Natural killer cell treated with Interleukin-12 subunit alpha and Interleukin-12 subunit beta and Interleukin-15 and Interleukin-18, amount 100 ng/mL, for 72 hours (primary cell): ENCODE data around the gene SCNN1B. TPM values are rescaled to one million over a fixed set of nuclear protein-coding genes. Genes with fewer than 3 reads are reported as not detected.
"Not testable (repeated sequence)": the region's sequence is repeated elsewhere in the genome, so short reads cannot be mapped to it uniquely, and the experiment has no call there.

Experiments
- ATAC-seq, 2 donors: fragments of 150-1000 bp; cut with Tn5 transposase in 1 of 2; sonication (Bioruptor Pico), chemical (Tn5 transposase) in 1 of 2; 2 replicates each; pipeline ENCODE4 v1.10.0; 2021
- DNase-seq: peaks from one replicate; pipeline ENCODE4 v3.0.0; 2022; ENCODE audit warnings: low spot score
- H3K27ac Mint-ChIP-seq, 2 donors: 1 replicate in 1 of 2; 2 replicates in 1 of 2; pipeline ENCODE4 v1.8.0; 2022; ENCODE audit warnings: mixed read lengths in 2 of 2, mild to moderate bottlenecking in 1 of 2, moderate library complexity in 1 of 2
- H3K27me3 Mint-ChIP-seq, 2 donors: 1 replicate in 1 of 2; 2 replicates in 1 of 2; pipeline ENCODE4 v1.8.0; 2022; ENCODE audit warnings: mixed read lengths in 2 of 2
- H3K36me3 Mint-ChIP-seq: one replicate; pipeline ENCODE4 v1.8.0; 2022; ENCODE audit warnings: mixed read lengths
- H3K4me1 Mint-ChIP-seq, 2 donors: 1 replicate in 1 of 2; 2 replicates in 1 of 2; pipeline ENCODE4 v1.8.0; 2022; ENCODE audit warnings: low read depth in 2 of 2, mixed read lengths in 2 of 2, mild to moderate bottlenecking in 1 of 2
- H3K4me3 Mint-ChIP-seq: one replicate; pipeline ENCODE4 v1.8.0; 2022; ENCODE audit warnings: mixed read lengths
- H3K9me3 Mint-ChIP-seq: 2 replicates; pipeline ENCODE4 v1.8.0; 2022; ENCODE audit warnings: mixed read lengths
- total RNA-seq, 2 donors: library from RNA; stranded (reverse); gene quantifications; one replicate each; pipeline ENCODE4 v1.2.3, GENCODE V29; 2022

Gene SCNN1B, protein sequence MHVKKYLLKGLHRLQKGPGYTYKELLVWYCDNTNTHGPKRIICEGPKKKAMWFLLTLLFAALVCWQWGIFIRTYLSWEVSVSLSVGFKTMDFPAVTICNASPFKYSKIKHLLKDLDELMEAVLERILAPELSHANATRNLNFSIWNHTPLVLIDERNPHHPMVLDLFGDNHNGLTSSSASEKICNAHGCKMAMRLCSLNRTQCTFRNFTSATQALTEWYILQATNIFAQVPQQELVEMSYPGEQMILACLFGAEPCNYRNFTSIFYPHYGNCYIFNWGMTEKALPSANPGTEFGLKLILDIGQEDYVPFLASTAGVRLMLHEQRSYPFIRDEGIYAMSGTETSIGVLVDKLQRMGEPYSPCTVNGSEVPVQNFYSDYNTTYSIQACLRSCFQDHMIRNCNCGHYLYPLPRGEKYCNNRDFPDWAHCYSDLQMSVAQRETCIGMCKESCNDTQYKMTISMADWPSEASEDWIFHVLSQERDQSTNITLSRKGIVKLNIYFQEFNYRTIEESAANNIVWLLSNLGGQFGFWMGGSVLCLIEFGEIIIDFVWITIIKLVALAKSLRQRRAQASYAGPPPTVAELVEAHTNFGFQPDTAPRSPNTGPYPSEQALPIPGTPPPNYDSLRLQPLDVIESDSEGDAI
- total RNA-seq, result not detected

DNA sequence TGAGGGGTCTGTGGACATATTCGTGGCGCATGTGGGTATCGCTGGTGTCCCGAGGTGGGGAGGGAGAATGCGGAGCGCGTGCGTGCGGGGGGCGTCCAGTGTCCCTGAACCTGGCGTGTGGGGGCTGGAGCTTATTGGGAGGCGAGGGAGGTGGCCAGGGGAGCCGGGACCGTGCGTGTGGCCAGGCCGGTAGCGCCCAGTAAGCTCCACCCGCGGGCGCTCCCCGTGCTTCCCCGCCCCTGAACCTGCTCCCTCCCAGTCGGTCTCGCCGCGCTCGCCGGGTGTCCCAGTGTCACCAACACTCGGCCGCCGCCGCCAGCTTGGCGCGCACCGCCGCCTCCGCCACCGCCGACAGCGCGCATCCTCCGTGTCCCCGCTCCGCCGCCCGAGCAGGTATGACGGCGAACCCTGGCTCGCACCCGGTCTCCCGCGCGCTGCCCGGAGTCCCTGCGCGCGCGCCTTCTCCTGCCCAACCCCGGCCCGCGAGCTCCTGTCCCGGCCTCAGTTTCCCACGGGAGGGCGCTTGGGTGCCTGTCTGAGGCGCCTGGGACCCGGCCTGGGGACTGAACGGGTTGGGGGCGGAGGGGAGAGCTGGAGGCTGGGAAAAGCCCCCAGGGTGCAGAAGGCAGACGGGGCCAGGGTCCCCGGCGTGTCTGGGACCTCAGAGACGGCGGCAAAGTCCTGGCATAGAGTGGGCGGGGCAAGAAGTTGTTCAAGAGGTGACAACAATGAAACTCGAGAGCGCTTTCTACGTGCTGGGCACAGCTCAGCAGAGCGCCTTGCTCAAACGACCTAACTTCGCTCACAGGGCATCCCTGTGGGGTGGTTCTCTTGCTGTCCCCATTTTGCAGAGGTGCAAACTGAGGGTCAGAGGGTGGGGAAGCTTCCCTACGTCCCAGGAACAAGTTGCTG lies at the start of gene SCNN1B:
SCNN1B (plus strand) TSS at position 258 of the 912 bp plus-strand sequence. CDS start 46,298 bp downstream, outside the sequence.
- Mint-ChIP-seq H3K27me3 (peaks cover 28% of the 10 kb centered on the region in 2 donors), H3K4me1 (no peaks in the 10 kb centered on the region), H3K36me3 (no peaks in the 10 kb centered on the region), H3K27ac (no peak within 1 kb of the TSS), H3K4me3 (no peak within 1 kb of the TSS), H3K9me3 (no peaks in the 10 kb centered on the region)
- DNase-seq, result no peak
- ATAC-seq, result no peak

DNA sequence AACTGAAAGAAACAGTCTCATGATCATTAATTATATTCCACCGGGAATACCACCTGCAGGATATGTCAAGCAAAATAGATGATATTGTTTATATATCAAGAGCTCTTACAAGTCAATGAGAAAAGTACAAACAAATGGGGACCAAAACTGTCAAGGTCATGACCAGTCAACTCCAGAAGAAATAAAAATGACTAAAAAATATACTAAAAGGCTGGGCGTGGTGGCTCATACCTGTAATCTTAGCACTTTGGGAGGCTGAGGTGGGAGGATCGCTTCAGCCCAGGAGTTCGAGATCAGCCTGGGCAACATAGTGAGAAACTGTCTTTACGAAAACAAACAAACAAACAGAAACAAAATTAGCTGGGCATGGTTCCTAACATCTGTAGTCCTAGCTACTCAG lies 49.8 kb upstream of the SCNN1B start:
- Mint-ChIP-seq H3K4me1 (no peaks in the 10 kb centered on the region), H3K4me3 (no peak overlapping the region), H3K27me3 (peaks cover 0 to 5% of the 10 kb centered on the region in 2 donors), H3K27ac (no peak overlapping the region), H3K36me3 (peaks cover 4% of the 10 kb centered on the region), H3K9me3 (no peaks in the 10 kb centered on the region)
- no peak for DNase-seq
- no peak for ATAC-seq

DNA sequence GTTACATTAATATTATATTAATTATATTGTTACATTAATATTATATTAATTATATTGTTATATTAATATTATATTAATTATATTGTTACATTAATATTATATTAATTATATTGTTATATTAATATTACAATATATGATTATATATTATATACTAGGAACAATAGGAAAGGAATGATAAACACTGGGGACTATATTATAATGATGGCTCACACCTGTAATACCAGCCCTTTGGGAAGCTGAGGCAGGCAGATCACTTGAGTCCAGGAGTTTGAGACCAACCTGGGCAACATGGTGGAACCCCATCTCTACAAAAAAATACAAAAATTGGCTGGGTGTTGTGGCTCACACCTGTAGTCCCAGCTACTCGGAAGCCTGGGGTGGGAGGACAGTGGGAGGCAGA lies 48.5 kb upstream of the SCNN1B start:
- not testable (repeated sequence) for H3K9me3 Mint-ChIP-seq, H3K4me1 Mint-ChIP-seq, ATAC-seq, H3K36me3 Mint-ChIP-seq, DNase-seq, H3K4me3 Mint-ChIP-seq, H3K27ac Mint-ChIP-seq
- peaks cover 5 to 12% of the 10 kb centered on the region in 2 donors for H3K27me3 Mint-ChIP-seq

DNA sequence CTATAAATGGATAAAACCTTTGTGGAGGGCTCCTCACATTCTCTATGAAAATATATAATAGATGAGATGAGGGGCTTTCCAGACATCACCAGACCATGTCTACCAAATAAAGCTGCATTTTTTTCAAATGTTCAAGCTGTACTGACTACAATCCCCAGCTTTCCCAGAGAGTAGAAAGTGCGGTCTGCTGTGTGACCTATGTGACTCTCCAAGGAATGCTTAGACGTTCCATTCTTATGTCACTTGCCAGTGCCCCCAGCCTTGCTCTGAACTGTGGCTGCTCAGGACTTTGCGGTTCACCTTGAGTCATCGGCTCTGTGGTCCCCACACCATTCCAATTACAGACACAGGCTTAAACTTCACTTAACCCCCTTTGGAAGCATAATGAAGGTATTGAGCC lies 47.8 kb upstream of the SCNN1B start:
- Mint-ChIP-seq H3K36me3 (peaks cover 4% of the 10 kb centered on the region), H3K4me1 (no peaks in the 10 kb centered on the region), H3K27me3 (peaks cover 5 to 15% of the 10 kb centered on the region in 2 donors), H3K4me3 (no peak overlapping the region), H3K9me3 (no peaks in the 10 kb centered on the region), H3K27ac (no peak overlapping the region)
- DNase-seq, result no peak
- ATAC-seq, result peak in 1 of 2 donors; percentile 47

DNA sequence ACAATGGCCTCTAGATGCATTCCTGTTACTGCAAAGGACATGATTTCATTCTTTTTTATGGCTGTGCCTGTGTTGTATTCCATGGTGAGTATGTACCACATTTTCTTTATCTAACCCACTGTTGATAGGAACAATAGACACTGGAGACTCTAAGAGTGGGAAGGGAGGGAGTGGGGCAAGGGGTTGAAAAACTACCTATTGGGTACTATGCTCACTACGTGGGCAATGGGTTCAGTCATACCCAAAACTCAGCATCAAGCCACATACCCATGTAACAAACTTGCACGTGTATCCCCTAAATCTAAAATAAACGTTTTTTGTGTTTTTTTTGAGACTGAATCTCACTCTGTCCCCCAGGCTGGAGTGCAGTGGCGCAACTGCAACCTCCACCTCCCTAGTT lies 47.1 kb upstream of the SCNN1B start:
- Mint-ChIP-seq H3K27ac (no peak overlapping the region), H3K4me3 (no peak overlapping the region), H3K9me3 (no peaks in the 10 kb centered on the region), H3K36me3 (peaks cover 4% of the 10 kb centered on the region), H3K27me3 (peaks cover 7 to 15% of the 10 kb centered on the region in 2 donors), H3K4me1 (no peaks in the 10 kb centered on the region)
- ATAC-seq, result no peak
- no peak for DNase-seq

DNA sequence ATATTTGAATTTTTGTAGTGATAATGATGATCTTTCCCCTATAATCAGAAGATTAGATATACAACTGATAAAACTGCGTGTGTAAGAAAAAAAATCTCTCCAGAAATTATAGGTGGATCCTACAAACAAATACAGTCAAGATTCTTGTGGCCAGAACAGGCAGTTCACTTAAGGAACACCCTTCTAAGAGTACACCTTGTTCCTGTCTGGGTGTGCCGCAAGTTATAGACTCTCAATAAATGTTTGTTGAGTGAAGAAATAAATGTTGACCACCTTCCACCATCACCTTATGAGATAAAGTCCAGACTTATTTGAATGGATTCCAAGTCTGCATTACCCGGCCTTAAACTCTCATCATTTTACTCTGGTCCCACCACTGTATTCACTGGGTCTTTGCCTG lies 45.7 kb upstream of the SCNN1B start:
- Mint-ChIP-seq H3K27ac (no peak overlapping the region), H3K9me3 (no peaks in the 10 kb centered on the region), H3K4me3 (no peak overlapping the region), H3K36me3 (no peaks in the 10 kb centered on the region), H3K27me3 (peaks cover 7 to 15% of the 10 kb centered on the region in 2 donors), H3K4me1 (no peaks in the 10 kb centered on the region)
- ATAC-seq (no peak), DNase-seq (no peak)

DNA sequence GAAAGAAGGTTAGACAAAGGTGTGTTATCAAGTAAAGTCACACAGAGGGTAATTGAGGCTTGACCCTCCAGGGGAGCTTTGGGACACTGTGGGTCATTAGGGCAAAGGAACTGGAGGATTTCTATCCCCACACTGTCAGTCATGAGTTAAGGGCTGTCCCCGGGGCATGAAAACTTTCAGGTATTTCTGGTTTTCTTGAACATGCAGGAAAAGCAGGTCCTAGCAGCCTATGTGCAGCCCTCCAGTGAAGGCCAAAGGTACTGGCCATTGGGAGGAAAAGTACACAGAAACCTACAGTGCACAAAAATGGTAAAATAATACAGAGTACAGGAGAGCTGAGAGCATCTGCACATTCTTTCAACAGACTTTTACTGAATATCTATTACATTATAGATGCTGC lies 44.4 kb upstream of the SCNN1B start:
- ATAC-seq, result no peak
- no peak overlapping the region for H3K27ac Mint-ChIP-seq
- H3K4me1 Mint-ChIP-seq, result no peaks in the 10 kb centered on the region
- DNase-seq, result no peak
- peaks cover 7 to 15% of the 10 kb centered on the region in 2 donors for H3K27me3 Mint-ChIP-seq
- H3K9me3 Mint-ChIP-seq, result no peaks in the 10 kb centered on the region
- H3K36me3 Mint-ChIP-seq, result no peaks in the 10 kb centered on the region
- H3K4me3 Mint-ChIP-seq, result no peak overlapping the region

DNA sequence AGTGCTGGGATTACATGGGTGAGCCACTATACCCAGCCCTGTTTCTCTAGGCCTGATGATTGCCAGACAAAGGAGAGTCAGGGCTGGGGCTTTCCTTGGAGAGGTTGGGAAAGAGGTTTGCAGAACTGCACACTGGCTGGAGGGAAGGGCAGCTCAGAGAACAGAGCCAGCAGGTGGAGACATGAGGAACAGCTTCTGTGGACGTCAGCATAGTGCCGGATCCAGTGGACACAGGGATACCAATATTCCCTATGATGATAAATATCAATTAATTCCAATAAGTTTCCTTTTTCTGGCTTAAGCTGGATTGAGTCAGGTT lies 43.2 kb upstream of the SCNN1B start:
- Mint-ChIP-seq H3K9me3 (no peaks in the 10 kb centered on the region), H3K4me1 (no peaks in the 10 kb centered on the region), H3K27me3 (peaks cover 7 to 15% of the 10 kb centered on the region in 2 donors), H3K36me3 (no peaks in the 10 kb centered on the region), H3K27ac (no peak overlapping the region), H3K4me3 (no peak overlapping the region)
- ATAC-seq, result no peak
- DNase-seq, result no peak

DNA sequence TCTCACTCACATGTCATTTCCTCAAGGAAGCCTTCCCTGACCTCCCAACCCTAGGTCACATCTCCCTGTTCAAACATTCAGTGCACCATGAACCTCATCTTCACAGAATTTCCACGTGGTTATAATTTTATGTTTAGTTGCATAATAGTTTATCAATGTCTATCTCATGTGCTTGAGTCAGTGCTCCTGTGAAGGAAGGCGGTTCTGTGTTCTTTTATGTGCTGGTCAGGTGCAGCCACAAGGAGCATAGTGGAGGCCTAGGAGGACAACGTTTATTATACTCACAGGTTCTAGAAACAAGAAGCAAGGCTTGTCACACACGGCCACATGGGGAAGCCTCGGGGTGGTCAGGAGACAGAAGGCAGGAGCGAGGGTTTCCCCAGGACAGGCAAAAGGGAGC lies 34.5 kb upstream of the SCNN1B start:
- H3K27me3 Mint-ChIP-seq, result peaks cover 0 to 4% of the 10 kb centered on the region in 2 donors
- H3K4me1 Mint-ChIP-seq, result no peaks in the 10 kb centered on the region
- no peak for ATAC-seq
- no peak overlapping the region for H3K27ac Mint-ChIP-seq
- H3K36me3 Mint-ChIP-seq, result no peaks in the 10 kb centered on the region
- no peaks in the 10 kb centered on the region for H3K9me3 Mint-ChIP-seq
- no peak overlapping the region for H3K4me3 Mint-ChIP-seq
- DNase-seq, result no peak

DNA sequence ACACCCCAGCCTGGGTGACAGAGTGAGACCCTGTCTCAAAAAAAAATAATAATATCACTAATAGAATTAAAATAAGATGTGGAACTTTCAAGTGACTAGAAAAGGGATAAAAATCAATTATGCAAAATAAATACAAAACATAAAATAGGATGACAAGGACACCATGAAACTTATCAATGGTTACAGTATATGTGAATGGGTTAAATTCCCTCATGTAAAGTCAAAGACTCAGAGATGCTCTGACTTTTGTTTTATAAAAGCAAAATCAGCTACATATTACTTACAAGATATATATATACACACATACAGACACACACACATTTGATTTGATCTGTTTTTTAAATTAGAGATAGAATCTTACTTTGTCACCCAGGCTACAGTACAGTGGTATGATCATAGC lies 33.5 kb upstream of the SCNN1B start:
- no peaks in the 10 kb centered on the region for H3K9me3 Mint-ChIP-seq
- H3K4me1 Mint-ChIP-seq, result no peaks in the 10 kb centered on the region
- H3K27me3 Mint-ChIP-seq, result peaks cover 0 to 4% of the 10 kb centered on the region in 2 donors
- no peak overlapping the region for H3K27ac Mint-ChIP-seq
- no peak for DNase-seq
- no peak overlapping the region for H3K4me3 Mint-ChIP-seq
- no peak for ATAC-seq
- no peaks in the 10 kb centered on the region for H3K36me3 Mint-ChIP-seq

DNA sequence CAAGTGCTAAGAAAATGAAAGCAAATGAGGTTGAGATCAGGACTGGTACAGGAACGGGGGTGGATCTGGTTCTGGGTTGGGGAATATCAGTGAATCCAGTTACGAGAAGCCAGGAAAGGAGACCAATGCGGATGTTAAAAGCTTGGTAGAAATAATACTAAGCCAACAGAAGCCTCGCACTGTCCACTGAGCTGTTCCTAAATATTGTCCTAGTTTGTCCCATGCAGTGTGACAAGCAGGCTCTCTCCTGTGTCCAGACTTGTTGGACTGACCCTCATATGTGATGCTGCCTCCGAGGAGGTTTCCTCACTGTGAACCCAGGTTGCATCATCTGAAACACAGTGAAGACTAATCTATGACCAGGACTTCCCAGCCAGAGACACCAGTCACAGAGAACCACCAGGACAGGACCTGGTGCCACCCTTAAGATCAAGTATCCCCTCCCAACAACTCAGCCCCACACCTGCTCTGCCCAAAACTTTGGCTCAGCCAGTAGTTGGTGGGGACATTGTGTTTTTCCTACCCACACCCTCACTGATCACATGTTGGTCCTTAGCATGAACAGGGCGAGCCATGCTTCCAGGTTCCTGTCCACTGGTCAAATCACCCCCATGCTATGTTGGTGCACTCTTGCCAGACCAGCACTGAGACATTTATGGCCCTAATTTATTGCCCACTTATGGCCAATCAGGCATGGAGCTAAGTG lies 32.7 kb upstream of the SCNN1B start:
- H3K36me3 Mint-ChIP-seq, result no peaks in the 10 kb centered on the region
- H3K27ac Mint-ChIP-seq, result no peak overlapping the region
- no peaks in the 10 kb centered on the region for H3K4me1 Mint-ChIP-seq
- DNase-seq, result no peak
- peak; percentile 20 to 41 for ATAC-seq
- peaks cover 4 to 6% of the 10 kb centered on the region in 2 donors for H3K27me3 Mint-ChIP-seq
- no peak overlapping the region for H3K4me3 Mint-ChIP-seq
- no peaks in the 10 kb centered on the region for H3K9me3 Mint-ChIP-seq

DNA sequence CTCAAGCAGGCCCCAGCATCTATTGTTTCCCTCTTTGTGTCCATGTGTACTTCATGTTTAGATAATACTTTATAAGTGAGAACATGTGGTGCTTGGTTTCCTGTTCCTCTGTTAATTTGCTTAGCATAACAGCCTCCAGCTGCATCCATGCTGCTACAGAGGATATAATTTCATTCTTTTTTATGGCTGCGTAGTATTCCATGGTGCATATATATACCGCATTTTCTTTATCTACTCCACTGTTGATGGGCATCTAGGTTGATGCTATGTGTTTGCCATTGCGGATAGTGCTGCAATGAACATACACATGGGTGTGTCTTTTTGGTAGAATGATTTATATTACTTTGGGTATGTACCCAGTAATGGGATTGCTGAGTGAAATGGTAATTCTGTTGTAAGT lies 31.4 kb upstream of the SCNN1B start:
- no peak for ATAC-seq
- no peaks in the 10 kb centered on the region for H3K4me1 Mint-ChIP-seq

DNA sequence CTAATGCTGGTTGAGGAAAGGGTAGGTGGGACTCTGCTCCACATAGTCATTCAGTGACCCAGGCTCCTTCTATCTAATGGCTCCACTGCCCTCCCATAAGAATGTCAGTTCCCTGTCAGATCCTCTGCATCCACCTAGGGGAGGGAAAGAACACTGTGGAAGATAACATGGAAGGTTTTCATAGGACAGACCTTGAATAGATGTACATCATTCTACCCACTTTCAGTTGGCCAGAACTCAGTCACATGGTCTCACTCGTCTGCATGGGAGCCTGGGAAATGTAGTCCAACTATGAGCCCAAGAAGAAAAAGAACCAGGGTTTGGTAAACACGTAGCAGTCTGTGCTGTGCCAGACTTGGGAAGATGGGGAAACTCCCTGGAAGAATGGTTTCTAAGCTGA lies 27.1 kb upstream of the SCNN1B start:
- no peak for ATAC-seq
- peaks cover 25 to 44% of the 10 kb centered on the region in 2 donors for H3K27me3 Mint-ChIP-seq
- no peaks in the 10 kb centered on the region for H3K36me3 Mint-ChIP-seq
- no peak overlapping the region for H3K27ac Mint-ChIP-seq
- no peaks in the 10 kb centered on the region for H3K4me1 Mint-ChIP-seq
- no peak overlapping the region for H3K4me3 Mint-ChIP-seq
- no peaks in the 10 kb centered on the region for H3K9me3 Mint-ChIP-seq
- DNase-seq, result no peak

More for the DNA sequence above, 31.4 kb upstream of the SCNN1B start:
- Mint-ChIP-seq H3K36me3 (no peaks in the 10 kb centered on the region), H3K4me3 (no peak overlapping the region), H3K9me3 (no peaks in the 10 kb centered on the region), H3K27me3 (peaks cover 12 to 19% of the 10 kb centered on the region in 2 donors), H3K27ac (no peak overlapping the region)
- no peak for DNase-seq
